ENCODE results near the gene ARRB2. TPM values are rescaled to one million over a fixed set of nuclear protein-coding genes. Genes with fewer than 3 reads are reported as not detected.

The ARRB2 gene
- total and polyA plus RNA-seq, 2 of the 13 experiments (the other 11 are each of a cell fraction or from before 2014, with no cell fraction given), result 21.5 to 49.2 TPM

GRCh38 chr17:4739122-4740024 lies 28.9 kb downstream of the ARRB2 start, which contains the start of the genes CXCL16 and ZMYND15 (continued):
- TF ChIP-seq THAP7 (CRISPR knock-in tag; IDR thresholded peaks at IDR 0.05), result 0 out of 2 replicates have a peak, but pooled peaks have one; percentile 4
- TF ChIP-seq ZNF572 (CRISPR knock-in tag; IDR thresholded peaks at IDR 0.05), result no peak
- no peak for TF ChIP-seq NR2F1 (CRISPR knock-in tag; IDR thresholded peaks at IDR 0.05)
- 0 out of 2 replicates have a peak, but pooled peaks have one; percentile 14 for TF ChIP-seq STAT5B (CRISPR knock-in tag; IDR thresholded peaks at IDR 0.05)
- TF ChIP-seq ZNF816 (CRISPR knock-in tag; IDR thresholded peaks at IDR 0.05; ENCODE audit: borderline replicate concordance), result no peak; the same call in 1 of the 2 replicates
- TF ChIP-seq ZFP62 (CRISPR knock-in tag; IDR thresholded peaks at IDR 0.05), result no peak
- TF ChIP-seq MYNN (CRISPR knock-in tag; IDR thresholded peaks at IDR 0.05; ENCODE audit: low read depth), result no peak
- TF ChIP-seq JUNB (CRISPR knock-in tag; IDR thresholded peaks at IDR 0.05; ENCODE audit: borderline replicate concordance), result no peak
- no peak for TF ChIP-seq U2AF1 (optimal IDR thresholded peaks at IDR 0.05; ENCODE audit: low read depth, low read length)
- no peak for TF ChIP-seq ZNF670 (CRISPR knock-in tag; IDR thresholded peaks at IDR 0.05; ENCODE audit: borderline replicate concordance)
- no peak for TF ChIP-seq MAFG (CRISPR knock-in tag; IDR thresholded peaks at IDR 0.05)
- no peak for TF ChIP-seq CENPBD1 (CRISPR knock-in tag; IDR thresholded peaks at IDR 0.05; ENCODE audit: borderline replicate concordance, low read depth)
- peak; percentile 76; the same call in 1 of the 2 replicates for TF ChIP-seq ZGPAT (CRISPR knock-in tag; IDR thresholded peaks at IDR 0.05)
- no peak for TF ChIP-seq ZFYVE20 (CRISPR knock-in tag; IDR thresholded peaks at IDR 0.05; ENCODE audit: borderline replicate concordance, low read depth)
- peak in 1 of 2 experiments; percentile 47; a peak in 1 of 4 replicates for TF ChIP-seq POLR2A (IDR thresholded peaks at IDR 0.05; ENCODE audit: insufficient read depth in 1 of 2, low read depth in 2 of 2, low read length in 2 of 2)
- peak; percentile 82; the same call in 1 of the 2 replicates for TF ChIP-seq ZNF563 (CRISPR knock-in tag; IDR thresholded peaks at IDR 0.05)
- TF ChIP-seq STAG1 (CRISPR knock-in tag; IDR thresholded peaks at IDR 0.05), result no peak
- peak; percentile 71 for TF ChIP-seq ZBTB2 (CRISPR knock-in tag; IDR thresholded peaks at IDR 0.05; ENCODE audit: low read depth)
- TF ChIP-seq PITX1 (CRISPR knock-in tag; IDR thresholded peaks at IDR 0.05), result no peak
- TF ChIP-seq FOXC1 (CRISPR knock-in tag; IDR thresholded peaks at IDR 0.05; ENCODE audit: borderline replicate concordance), result no peak
- 0 out of 2 replicates have a peak, but pooled peaks have one; percentile 40 for TF ChIP-seq FOXO4 (CRISPR knock-in tag; conservative IDR thresholded peaks at IDR 0.05)

All from HepG2 (cell line).